AG09309 (cell line): ENCODE data around the gene VPREB3.

Experiments
- DNase-seq: peaks from one replicate; pipeline ENCODE4 v3.0.0-alpha.2; 2010; ENCODE audit warnings: low read depth
- H3K4me3 ChIP-seq: 2 replicates; pipeline ENCODE4 v1.5.1; 2011; ENCODE audit warnings: mild to moderate bottlenecking, low read depth, low read length, moderate library complexity; ENCODE audit not compliant: control insufficient read depth
- TF ChIP-seq, protein P1 (sequence below): IDR thresholded peaks from 2 replicates; pipeline ENCODE4 v1.5.1; 2011; ENCODE audit warnings: mild to moderate bottlenecking, low read depth, low read length, inconsistent platforms; ENCODE audit not compliant: insufficient read depth, control insufficient read depth; ENCODE audit errors: missing control alignments

VPREB3 gene

DNA sequence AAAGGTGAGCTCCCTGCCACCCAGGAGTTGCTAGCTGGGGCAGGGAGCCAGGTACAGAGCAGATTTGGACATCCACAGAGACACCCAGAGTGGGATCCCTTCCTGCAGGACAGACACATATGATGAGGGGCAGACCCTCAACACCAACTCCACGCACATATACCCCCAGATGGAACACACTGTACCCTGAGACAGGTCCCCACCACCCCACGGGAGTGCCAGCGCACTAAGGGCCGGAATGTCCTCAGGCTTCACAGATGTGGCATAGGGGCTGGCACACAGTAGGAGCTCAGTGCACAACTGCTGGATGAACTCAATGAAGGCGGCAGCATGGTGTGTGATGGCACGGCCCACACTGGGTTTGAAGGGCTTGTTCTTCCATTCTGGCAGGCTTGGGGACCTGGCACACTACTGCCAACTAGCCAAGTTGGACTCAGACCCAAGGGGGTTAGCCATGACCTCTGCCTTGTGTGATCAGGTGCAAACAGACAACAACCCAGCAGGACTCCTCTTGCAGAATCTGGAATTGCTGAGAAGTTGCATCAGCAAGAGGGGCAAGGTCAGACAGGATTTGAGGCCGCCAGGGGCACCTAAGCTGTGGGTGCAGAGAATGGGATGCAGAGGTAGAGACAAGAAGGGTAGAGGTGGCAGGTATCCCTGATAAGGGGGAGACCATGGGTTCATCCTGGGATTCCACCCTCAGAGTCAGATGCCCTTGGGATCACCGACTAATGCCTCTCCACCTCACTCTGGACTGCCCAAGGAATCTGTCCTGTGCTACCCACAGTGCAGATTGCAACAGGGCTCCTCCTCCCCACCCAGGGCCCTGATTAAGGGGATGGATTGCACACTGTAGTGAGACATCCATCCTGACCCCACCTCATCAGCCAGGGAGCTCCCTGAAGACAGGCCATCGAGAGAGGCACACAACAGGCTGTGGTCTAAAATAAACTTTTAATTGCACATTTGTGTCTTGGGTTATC, 11.0 kb upstream of the VPREB3 start:
- H3K4me3 ChIP-seq, result no peak overlapping the region
- DNase-seq, result no peak
- TF ChIP-seq, protein P1, sequence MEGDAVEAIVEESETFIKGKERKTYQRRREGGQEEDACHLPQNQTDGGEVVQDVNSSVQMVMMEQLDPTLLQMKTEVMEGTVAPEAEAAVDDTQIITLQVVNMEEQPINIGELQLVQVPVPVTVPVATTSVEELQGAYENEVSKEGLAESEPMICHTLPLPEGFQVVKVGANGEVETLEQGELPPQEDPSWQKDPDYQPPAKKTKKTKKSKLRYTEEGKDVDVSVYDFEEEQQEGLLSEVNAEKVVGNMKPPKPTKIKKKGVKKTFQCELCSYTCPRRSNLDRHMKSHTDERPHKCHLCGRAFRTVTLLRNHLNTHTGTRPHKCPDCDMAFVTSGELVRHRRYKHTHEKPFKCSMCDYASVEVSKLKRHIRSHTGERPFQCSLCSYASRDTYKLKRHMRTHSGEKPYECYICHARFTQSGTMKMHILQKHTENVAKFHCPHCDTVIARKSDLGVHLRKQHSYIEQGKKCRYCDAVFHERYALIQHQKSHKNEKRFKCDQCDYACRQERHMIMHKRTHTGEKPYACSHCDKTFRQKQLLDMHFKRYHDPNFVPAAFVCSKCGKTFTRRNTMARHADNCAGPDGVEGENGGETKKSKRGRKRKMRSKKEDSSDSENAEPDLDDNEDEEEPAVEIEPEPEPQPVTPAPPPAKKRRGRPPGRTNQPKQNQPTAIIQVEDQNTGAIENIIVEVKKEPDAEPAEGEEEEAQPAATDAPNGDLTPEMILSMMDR, result no peak

DNA sequence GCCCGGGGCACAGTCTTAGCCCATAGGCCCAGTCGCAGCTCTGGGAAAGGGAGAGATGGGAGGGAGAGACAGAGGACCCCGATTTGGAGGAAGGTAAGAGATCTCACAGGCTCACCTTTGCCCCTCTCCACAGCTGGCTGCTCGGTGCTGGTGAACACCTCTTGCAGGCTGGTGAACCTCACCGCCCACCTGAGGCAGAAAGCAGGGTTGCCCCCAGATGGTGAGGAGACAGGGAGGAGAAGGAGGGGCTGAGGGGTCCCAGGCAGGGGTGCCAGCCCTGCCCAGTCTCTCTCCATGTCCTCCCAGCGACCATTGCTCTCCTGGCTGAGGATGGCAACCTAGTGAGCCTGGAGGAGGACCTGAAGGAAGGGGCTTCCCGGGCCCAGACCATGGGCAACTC, 9.7 kb upstream of the VPREB3 start:
- no peak for DNase-seq
- no peak overlapping the region for H3K4me3 ChIP-seq
- TF ChIP-seq, protein P1, result no peak

DNA sequence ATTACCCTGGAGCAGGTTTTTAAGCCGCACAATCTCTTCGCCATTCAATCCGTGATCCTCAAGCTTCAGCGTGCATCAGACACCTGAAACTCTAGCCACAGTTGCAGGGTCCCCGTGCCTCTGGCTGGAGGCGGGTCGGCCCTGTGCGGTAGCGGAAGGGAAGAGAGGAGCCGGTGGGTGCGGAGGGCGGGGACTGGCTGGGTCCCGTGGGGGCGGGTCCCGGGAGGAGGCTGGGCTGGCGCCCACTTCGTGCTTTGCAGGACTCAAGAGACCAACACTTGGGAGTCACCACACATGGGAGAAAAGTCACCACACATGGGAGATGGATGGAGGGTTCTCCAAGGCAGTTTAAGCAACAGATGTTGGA, 9.3 kb upstream of the VPREB3 start:
- H3K4me3 ChIP-seq, result no peak overlapping the region

DNA sequence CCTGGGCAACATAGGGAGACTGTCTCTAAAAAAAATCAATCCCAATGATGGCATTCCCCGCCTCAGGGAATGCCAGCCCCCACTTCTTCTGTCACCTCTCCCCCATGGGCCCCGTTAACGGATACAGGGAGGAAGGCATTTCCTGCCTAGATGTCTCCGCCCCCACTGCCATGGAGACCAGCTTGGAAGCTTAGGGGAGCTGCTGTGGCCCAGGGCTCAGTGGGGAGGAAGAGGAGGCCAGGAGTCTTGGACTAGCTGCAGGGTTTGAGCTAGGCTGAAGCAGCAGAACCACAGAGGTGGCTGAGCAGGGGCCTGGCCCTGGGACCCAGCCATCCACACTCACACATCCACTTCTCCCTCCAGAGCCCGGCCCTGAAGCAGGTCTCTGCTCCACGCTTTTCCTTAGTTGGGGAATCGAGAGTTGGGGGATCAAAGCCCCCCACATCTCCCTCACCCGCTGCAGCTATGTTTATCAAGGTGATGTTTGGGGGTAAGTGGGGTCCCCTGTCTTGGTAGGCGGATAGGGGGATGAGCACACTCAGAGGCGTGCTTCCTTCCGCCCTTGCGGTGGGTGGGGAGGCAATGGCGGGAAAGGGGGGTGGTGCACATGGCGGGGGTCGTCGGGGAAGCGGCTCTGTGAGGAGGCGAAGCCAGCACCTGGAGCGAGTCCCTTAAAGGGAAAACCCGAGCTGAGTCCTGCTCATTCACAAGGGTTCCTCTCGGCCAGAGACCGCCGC, 8.8 kb upstream of the VPREB3 start, which contains the start of gene C22orf15:
Gene C22orf15, plus strand, starts transcription at position 149 of the 737 bp plus-strand sequence. Its CDS starts 317 bp downstream, at position 466.
- H3K4me3 ChIP-seq, result no peak within 1 kb of the TSS
- TF ChIP-seq, protein P1, result no peak
- DNase-seq, result no peak

More for the DNA sequence above, 9.3 kb upstream of the VPREB3 start:
- no peak for DNase-seq
- TF ChIP-seq, protein P1, result no peak

DNA sequence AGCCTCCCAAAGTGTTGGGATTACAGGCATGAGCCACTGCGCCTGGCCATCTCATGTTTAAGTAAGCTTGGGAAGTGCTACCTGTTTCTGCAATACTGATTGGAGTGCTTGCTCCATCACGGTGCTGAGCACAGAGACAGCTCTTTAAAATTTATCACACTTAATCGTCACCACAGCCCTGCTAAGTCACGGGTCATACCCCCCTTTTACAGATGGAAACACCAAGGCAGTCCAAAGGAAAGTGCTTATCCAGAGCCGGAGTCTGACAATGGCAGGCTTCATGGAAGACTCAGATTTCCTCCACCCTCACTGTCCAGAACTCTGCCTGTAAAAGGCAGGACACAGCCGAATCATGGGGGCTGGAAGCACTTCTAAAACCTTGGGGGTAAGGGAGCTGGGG, 5.8 kb upstream of the VPREB3 start:
- DNase-seq, result no peak
- TF ChIP-seq, protein P1, result no peak
- no peak overlapping the region for H3K4me3 ChIP-seq

DNA sequence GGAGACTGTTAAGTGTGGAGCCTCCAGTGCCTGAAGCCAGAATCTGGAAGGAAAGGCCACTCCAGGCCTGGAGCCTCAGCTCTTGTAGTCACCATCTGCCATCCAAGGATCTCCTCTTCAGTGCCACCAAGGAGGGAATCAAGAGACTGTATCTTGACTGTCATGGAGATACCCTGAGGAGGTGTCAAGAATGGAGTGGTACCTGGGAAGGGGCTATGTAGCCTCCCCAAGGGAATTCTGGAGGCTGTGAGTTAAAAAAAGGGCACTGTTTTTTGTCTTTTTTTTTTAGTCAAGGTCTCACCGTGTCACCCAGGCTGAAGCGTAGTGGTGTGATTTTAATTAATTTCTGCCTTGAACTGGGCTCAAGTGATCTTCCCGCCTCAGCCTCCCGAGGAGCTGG, 5.3 kb upstream of the VPREB3 start:
- no peak for DNase-seq
- no peak overlapping the region for H3K4me3 ChIP-seq
- TF ChIP-seq, protein P1, result no peak
